ENCODE results near the gene DNER.

The DNER gene

GRCh38 chr2:229679393-229680125, 34.8 kb downstream of the DNER start:
- no peak overlapping the region for H2AFZ ChIP-seq (ENCODE audit: low read depth)
- no peak overlapping the region for H3K27ac ChIP-seq
- H3K4me3 ChIP-seq (IDR thresholded peaks at IDR 0.05; ENCODE audit: insufficient read depth, low read depth, low read length), result no peak overlapping the region
- H3K27me3 ChIP-seq (ENCODE audit: insufficient read depth, low read depth), result no peaks in the 10 kb centered on the region
- TF ChIP-seq CTCF (conservative IDR thresholded peaks at IDR 0.05; ENCODE audit: low read depth, low read length), result no peak
- no peak overlapping the region for H3K4me2 ChIP-seq
- H3K36me3 ChIP-seq (ENCODE audit: insufficient read depth), result no peaks in the 10 kb centered on the region
- H3K79me2 ChIP-seq (ENCODE audit: insufficient read depth, low read depth), result no peaks in the 10 kb centered on the region
- H3K4me1 ChIP-seq (ENCODE audit: low read depth, poor library complexity, severe bottlenecking), result peaks cover 13% of the 10 kb centered on the region
- H3K9ac ChIP-seq, result no peak overlapping the region
- no peaks in the 10 kb centered on the region for H4K20me1 ChIP-seq (ENCODE audit: insufficient read depth)

GRCh38 chr2:229675569-229675968, 38.8 kb downstream of the DNER start:
- H3K27ac ChIP-seq, result no peak overlapping the region
- H4K20me1 ChIP-seq (ENCODE audit: insufficient read depth), result no peaks in the 10 kb centered on the region
- H3K4me3 ChIP-seq (IDR thresholded peaks at IDR 0.05; ENCODE audit: insufficient read depth, low read depth, low read length), result no peak overlapping the region
- no peak overlapping the region for H3K4me2 ChIP-seq
- H3K9ac ChIP-seq, result no peak overlapping the region
- no peaks in the 10 kb centered on the region for H3K36me3 ChIP-seq (ENCODE audit: insufficient read depth)
- no peaks in the 10 kb centered on the region for H3K79me2 ChIP-seq (ENCODE audit: insufficient read depth, low read depth)
- peaks cover 1% of the 10 kb centered on the region for H3K4me1 ChIP-seq (ENCODE audit: low read depth, poor library complexity, severe bottlenecking)
- H2AFZ ChIP-seq (ENCODE audit: low read depth), result no peak overlapping the region
- no peak for TF ChIP-seq CTCF (conservative IDR thresholded peaks at IDR 0.05; ENCODE audit: low read depth, low read length)
- no peaks in the 10 kb centered on the region for H3K27me3 ChIP-seq (ENCODE audit: insufficient read depth, low read depth)

- no peak overlapping the region for H3K27ac ChIP-seq
- no peaks in the 10 kb centered on the region for H3K79me2 ChIP-seq (ENCODE audit: insufficient read depth, low read depth)
- H2AFZ ChIP-seq (ENCODE audit: low read depth), result no peak overlapping the region
- TF ChIP-seq CTCF (conservative IDR thresholded peaks at IDR 0.05; ENCODE audit: low read depth, low read length), result no peak
- no peak overlapping the region for H3K4me3 ChIP-seq (IDR thresholded peaks at IDR 0.05; ENCODE audit: insufficient read depth, low read depth, low read length)
- H3K9ac ChIP-seq, result no peak overlapping the region
- no peak overlapping the region for H3K4me2 ChIP-seq
- no peaks in the 10 kb centered on the region for H4K20me1 ChIP-seq (ENCODE audit: insufficient read depth)
- no peaks in the 10 kb centered on the region for H3K27me3 ChIP-seq (ENCODE audit: insufficient read depth, low read depth)
- H3K4me1 ChIP-seq (ENCODE audit: low read depth, poor library complexity, severe bottlenecking), result peaks cover 7% of the 10 kb centered on the region
- no peaks in the 10 kb centered on the region for H3K36me3 ChIP-seq (ENCODE audit: insufficient read depth)
Measured at GRCh38 chr2:229674830-229675530, 39.4 kb downstream of the DNER start.

DNA sequence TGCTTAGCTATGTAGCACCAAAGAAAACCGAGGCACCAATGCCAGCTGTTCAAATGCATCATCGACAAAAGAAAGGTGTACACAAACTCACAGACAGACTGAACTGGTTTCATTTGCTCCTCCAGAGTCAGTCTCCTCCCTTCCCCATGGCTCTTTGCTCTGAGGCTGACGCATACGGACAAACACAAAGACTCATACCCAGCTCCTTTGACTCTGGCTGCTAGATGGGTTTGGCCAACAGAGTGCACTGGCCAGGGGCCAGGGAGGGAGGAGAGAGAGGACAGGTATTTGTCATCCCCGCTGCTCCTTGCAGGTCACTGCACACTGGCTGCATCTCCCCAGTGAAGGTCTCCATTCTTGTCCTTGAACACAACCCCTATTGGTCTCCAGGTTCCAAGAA, 40.7 kb downstream of the DNER start:
- H3K4me1 ChIP-seq (ENCODE audit: low read depth, poor library complexity, severe bottlenecking), result peaks cover 10% of the 10 kb centered on the region
- no peaks in the 10 kb centered on the region for H3K36me3 ChIP-seq (ENCODE audit: insufficient read depth)
- H3K79me2 ChIP-seq (ENCODE audit: insufficient read depth, low read depth), result no peaks in the 10 kb centered on the region
- H4K20me1 ChIP-seq (ENCODE audit: insufficient read depth), result no peaks in the 10 kb centered on the region
- no peaks in the 10 kb centered on the region for H3K27me3 ChIP-seq (ENCODE audit: insufficient read depth, low read depth)
- no peak overlapping the region for H3K4me2 ChIP-seq
- no peak overlapping the region for H3K27ac ChIP-seq
- H3K4me3 ChIP-seq (IDR thresholded peaks at IDR 0.05; ENCODE audit: insufficient read depth, low read depth, low read length), result no peak overlapping the region
- no peak for TF ChIP-seq CTCF (conservative IDR thresholded peaks at IDR 0.05; ENCODE audit: low read depth, low read length)
- no peak overlapping the region for H3K9ac ChIP-seq
- no peak overlapping the region for H2AFZ ChIP-seq (ENCODE audit: low read depth)
